A673 (cell line): ENCODE data around the gene NR6A1. TPM values are rescaled to one million over a fixed set of nuclear protein-coding genes. Genes with fewer than 3 reads are reported as not detected.
A peak's percentile ranks its signal among the peaks of the same experiment; 100 is the strongest.

ENCODE experiments used
- BruUV-seq: library from RNA; stranded (reverse); fragments of 400-500 nt; replicated peaks from 2 replicates; lab custom pipeline; 2021; lab: Mats Ljungman, UMichigan
- CTCF ChIA-PET: fragments of 300-600 bp; sonication (Branson Sonifier 250); formaldehyde crosslinking; loops from one replicate; lab custom pipeline; 2022; ENCODE audit warnings: antibody characterized with exemption; lab: Charles Lee
- POLR2A ChIA-PET: fragments of 300-600 bp; sonication (Branson Sonifier 250); formaldehyde crosslinking; loops from one replicate; lab custom pipeline; 2022; ENCODE audit warnings: antibody characterized with exemption; ENCODE audit not compliant: low non-redundant PET; lab: Charles Lee
- DNase-seq: peaks from one replicate; pipeline ENCODE4 v3.0.0-alpha.2; 2015; ENCODE audit warnings: low spot score
- H3K27ac ChIP-seq: fragments of 200-600 bp; sonication (generic); 2 replicates; pipeline ENCODE4 v1.5.1; 2016; ENCODE audit warnings: mixed run types, low read depth, mild to moderate bottlenecking, mixed read lengths, antibody characterized with exemption, low read length; ENCODE audit not compliant: poor library complexity, severe bottlenecking
- H3K27me3 ChIP-seq: fragments of 200-600 bp; sonication (generic); replicated peaks from 2 replicates; pipeline ENCODE4 v1.6.1; 2017; ENCODE audit warnings: mixed run types, low read depth, mild to moderate bottlenecking, mixed read lengths, antibody characterized with exemption, low read length; ENCODE audit not compliant: insufficient read depth, poor library complexity
- H3K36me3 ChIP-seq: fragments of 200-600 bp; sonication (generic); 2 replicates; pipeline ENCODE4 v1.6.1; 2016; ENCODE audit warnings: mixed run types, mild to moderate bottlenecking, mixed read lengths, antibody characterized with exemption, low read length; ENCODE audit not compliant: insufficient read depth, poor library complexity, severe bottlenecking
- H3K4me1 ChIP-seq: fragments of 200-600 bp; sonication (generic); 2 replicates; pipeline ENCODE4 v1.6.1; 2017; ENCODE audit warnings: mixed run types, mild to moderate bottlenecking, mixed read lengths, antibody characterized with exemption, low read length; ENCODE audit not compliant: insufficient read depth, poor library complexity, severe bottlenecking
- H3K4me3 ChIP-seq: fragments of 200-600 bp; sonication (generic); 2 replicates; pipeline ENCODE4 v1.5.1; 2016; ENCODE audit warnings: low read depth, mixed run types, mild to moderate bottlenecking, mixed read lengths, low read length; ENCODE audit not compliant: poor library complexity, severe bottlenecking
- H3K9me3 ChIP-seq: fragments of 200-600 bp; sonication (generic); 2 replicates; pipeline ENCODE4 v1.6.1; 2016; ENCODE audit warnings: mixed run types, low read depth, mild to moderate bottlenecking, mixed read lengths, antibody characterized with exemption, low read length; ENCODE audit not compliant: poor library complexity, severe bottlenecking
- EZH2 ChIP-seq: fragments of 200-600 bp; sonication (generic); IDR thresholded peaks from 2 replicates; pipeline ENCODE4 v1.6.1; 2017; ENCODE audit warnings: borderline replicate concordance, low read depth, mild to moderate bottlenecking, mixed read lengths, antibody characterized with exemption, low read length; ENCODE audit not compliant: poor library complexity, severe bottlenecking
- intact Hi-C: fragments of 100-400 bp; cut with micrococcal nuclease; formaldehyde crosslinking; loops from one replicate; pipeline ENCODE4 v1.10.0; 2022; ENCODE audit not compliant: unreplicated experiment
- total RNA-seq: library from RNA; stranded (reverse); gene quantifications from 2 replicates; pipeline ENCODE4 v1.2.3, GENCODE V29; 2021
- TF ChIP-seq, protein P1 (sequence below): fragments of 300-800, 200-600 bp; sonication (generic); conservative IDR thresholded peaks from 2 replicates; pipeline ENCODE4 v1.5.1; 2017; ENCODE audit warnings: low read depth, mild to moderate bottlenecking, antibody characterized with exemption, low read length, moderate library complexity, mixed read lengths

Gene NR6A1
- total RNA-seq, 1 experiment from 2014 or later: 5.3 TPM

DNA sequence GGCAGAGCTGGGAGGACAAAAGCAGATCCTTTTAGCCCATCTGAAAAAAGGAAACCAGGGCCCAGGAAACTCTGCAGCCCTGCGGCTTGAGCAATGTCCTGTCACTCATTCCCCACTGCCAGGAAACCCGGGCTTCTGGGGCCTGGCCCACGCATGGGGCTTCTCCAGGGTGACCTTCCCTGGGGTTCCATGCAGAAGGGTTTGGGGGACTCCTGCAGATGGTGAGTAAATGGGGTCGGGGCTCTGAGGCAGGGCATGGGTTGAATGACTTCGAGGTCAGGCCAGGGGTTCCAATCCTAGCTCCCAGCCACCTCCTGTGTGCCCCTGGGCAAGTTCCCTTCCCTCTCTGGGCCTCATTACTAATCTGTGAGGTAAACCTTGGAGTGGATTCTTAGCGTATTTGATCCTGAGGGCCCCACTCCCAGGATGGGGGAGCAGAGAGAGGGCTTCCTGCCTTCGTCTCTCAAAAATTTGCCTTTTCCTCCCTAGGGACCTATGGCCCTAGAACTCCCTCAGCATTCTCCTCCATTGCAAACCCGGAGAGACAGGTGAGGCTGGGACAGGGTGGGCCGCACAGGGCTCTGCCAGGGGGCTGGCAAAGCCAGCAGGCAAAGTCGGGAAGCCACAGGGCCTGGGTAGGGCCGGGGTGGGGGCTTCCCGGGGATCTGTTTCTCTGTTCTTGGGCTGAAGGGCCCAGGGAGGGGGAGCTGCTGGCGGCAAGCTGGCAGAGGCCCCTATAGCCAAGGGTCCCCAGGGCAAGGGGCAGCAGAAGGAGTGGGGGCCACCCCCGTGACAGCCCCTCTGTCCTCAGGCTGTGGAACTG is 295.0 kb downstream of the NR6A1 start:
- CTCF ChIA-PET: no interaction called here
- no peaks in the 10 kb centered on the region for H3K27me3 ChIP-seq

DNA sequence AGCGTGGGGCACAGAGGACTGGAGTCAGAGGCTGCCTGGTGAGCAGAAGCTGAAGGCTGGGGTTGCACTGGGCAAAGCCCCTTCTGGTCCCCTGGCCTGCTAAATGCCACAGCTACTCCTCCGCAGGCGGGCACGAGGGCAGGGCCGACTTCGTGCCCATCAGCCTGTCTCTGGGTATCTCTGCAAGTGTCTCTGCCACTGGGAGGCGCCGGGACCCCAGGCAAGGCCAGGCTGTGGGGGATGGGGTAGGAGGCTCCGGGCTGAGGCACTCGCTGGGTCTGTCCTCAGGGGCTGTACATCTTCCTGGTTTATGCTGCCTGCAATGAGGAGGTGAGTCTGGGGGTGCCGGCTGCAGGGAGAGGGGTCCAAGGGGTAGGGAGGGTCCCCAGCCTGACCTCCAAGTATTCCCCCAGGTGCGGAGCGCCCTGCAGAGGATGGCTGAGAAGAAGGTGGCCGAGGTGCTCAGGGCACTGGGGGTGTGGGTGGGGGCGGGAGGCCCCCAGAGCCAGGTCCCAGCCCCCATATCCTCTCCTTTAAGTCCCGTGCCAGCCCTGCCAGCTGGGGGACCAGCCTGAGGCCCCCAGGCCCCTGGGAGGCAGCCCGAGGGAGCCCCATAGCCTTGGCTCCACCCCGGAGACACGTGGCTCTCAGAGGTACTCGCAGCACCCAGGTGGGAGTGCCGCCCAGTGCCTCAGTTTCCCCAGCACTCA is 295.8 kb downstream of the NR6A1 start:
- ChIA-PET CTCF (no interaction called here), POLR2A (no interaction called here)
- intact Hi-C loops: no loop called here
- Histone ChIP-seq H3K9me3 (no peaks in the 10 kb centered on the region), H3K27ac (no peak overlapping the region), H3K4me3 (no peak overlapping the region), H3K27me3 (no peaks in the 10 kb centered on the region), H3K4me1 (peaks cover 19% of the 10 kb centered on the region), H3K36me3 (no peaks in the 10 kb centered on the region)
- no TSS peak for BruUV-seq
- TF ChIP-seq EZH2: no peak
- TF ChIP-seq, protein P1, sequence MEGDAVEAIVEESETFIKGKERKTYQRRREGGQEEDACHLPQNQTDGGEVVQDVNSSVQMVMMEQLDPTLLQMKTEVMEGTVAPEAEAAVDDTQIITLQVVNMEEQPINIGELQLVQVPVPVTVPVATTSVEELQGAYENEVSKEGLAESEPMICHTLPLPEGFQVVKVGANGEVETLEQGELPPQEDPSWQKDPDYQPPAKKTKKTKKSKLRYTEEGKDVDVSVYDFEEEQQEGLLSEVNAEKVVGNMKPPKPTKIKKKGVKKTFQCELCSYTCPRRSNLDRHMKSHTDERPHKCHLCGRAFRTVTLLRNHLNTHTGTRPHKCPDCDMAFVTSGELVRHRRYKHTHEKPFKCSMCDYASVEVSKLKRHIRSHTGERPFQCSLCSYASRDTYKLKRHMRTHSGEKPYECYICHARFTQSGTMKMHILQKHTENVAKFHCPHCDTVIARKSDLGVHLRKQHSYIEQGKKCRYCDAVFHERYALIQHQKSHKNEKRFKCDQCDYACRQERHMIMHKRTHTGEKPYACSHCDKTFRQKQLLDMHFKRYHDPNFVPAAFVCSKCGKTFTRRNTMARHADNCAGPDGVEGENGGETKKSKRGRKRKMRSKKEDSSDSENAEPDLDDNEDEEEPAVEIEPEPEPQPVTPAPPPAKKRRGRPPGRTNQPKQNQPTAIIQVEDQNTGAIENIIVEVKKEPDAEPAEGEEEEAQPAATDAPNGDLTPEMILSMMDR: no peak
- peak; percentile 22 for DNase-seq

More for the DNA sequence above, 295.0 kb downstream of the NR6A1 start:
- Histone ChIP-seq H3K4me3 (no peak overlapping the region), H3K9me3 (no peaks in the 10 kb centered on the region), H3K36me3 (no peaks in the 10 kb centered on the region), H3K27ac (peak overlapping the region; percentile 8), H3K4me1 (peaks cover 19% of the 10 kb centered on the region)
- peak; percentile 36 for DNase-seq
- POLR2A ChIA-PET: interaction anchor here (0.7 kb wide), 1 partner anchor 210 kb away, joined by 3 read pairs; no protein-coding TSS in a partner anchor
- TF ChIP-seq, protein P1: no peak
- no peak for TF ChIP-seq EZH2
- intact Hi-C loops: no loop called here
- no TSS peak for BruUV-seq

DNA sequence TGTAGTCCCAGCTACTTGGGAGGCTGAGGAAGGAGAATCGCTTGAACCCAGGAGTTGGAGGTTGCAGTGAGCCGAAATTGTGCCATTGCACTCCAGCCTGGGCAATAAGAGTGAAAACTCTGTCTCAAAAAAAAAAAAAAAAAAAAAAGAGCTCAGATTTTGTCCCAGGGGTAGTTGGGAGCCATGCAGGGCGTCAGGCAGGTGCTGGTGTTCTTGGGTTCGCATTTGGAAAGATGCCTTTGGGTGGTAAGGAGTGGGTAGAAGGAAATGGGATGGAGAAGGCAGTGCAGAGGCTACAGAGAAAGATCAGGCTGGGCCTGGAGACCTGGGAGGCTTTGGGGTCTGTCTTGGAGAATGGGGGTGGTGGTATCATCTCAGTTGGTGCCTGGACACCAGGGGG is 297.0 kb downstream of the NR6A1 start:
- CTCF ChIA-PET: no interaction called here
- no peaks in the 10 kb centered on the region for H3K27me3 ChIP-seq
- DNase-seq: no peak
- H3K36me3 ChIP-seq: no peaks in the 10 kb centered on the region
- no peaks in the 10 kb centered on the region for H3K9me3 ChIP-seq
- no peak overlapping the region for H3K27ac ChIP-seq
- H3K4me1 ChIP-seq: peaks cover 19% of the 10 kb centered on the region
- BruUV-seq: no TSS peak
- no peak overlapping the region for H3K4me3 ChIP-seq
- intact Hi-C loops: no loop called here
- TF ChIP-seq EZH2: no peak
- TF ChIP-seq, protein P1: no peak
- POLR2A ChIA-PET: no interaction called here
